Non-pigmented ciliary epithelial cell (primary cell): ENCODE measurements around the gene TMEM259.

Experiments
- DNase-seq: peaks from one replicate; pipeline ENCODE4 v3.0.0-alpha.2; 2010; ENCODE audit warnings: low read depth

Gene TMEM259

GRCh38 chr19:986083-986482, 34.8 kb downstream of the TMEM259 start:
- no peak for DNase-seq

- DNase-seq: no peak
Observed at GRCh38 chr19:984165-984967, 36.6 kb downstream of the TMEM259 start, which contains the start of gene WDR18. WDR18 (plus strand) TSS chr19:984345; CDS start chr19:984354, 9 bp downstream.

- no peak for DNase-seq
Observed at GRCh38 chr19:982567-983170, 38.3 kb downstream of the TMEM259 start.

GRCh38 chr19:980133-980998, 40.6 kb downstream of the TMEM259 start:
- no peak for DNase-seq

- DNase-seq: no peak
Observed at GRCh38 chr19:979318-979741, 41.6 kb downstream of the TMEM259 start.

GRCh38 chr19:977058-977464, 43.9 kb downstream of the TMEM259 start:
- DNase-seq: no peak

GRCh38 chr19:976476-976875, 44.4 kb downstream of the TMEM259 start:
- DNase-seq: no peak

GRCh38 chr19:974564-975257, 46.2 kb downstream of the TMEM259 start:
- no peak for DNase-seq

GRCh38 chr19:973726-974563, 47.0 kb downstream of the TMEM259 start:
- DNase-seq: no peak

- no peak for DNase-seq
Observed at GRCh38 chr19:972281-972680, 48.6 kb downstream of the TMEM259 start.

GRCh38 chr19:971795-972194, 49.1 kb downstream of the TMEM259 start:
- no peak for DNase-seq

- no peak for DNase-seq
Observed at GRCh38 chr19:970695-971094, 50.2 kb downstream of the TMEM259 start.

GRCh38 chr19:966485-967088, 54.3 kb downstream of the TMEM259 start:
- DNase-seq: no peak

GRCh38 chr19:964761-965694, 55.9 kb downstream of the TMEM259 start:
- no peak for DNase-seq

GRCh38 chr19:964116-964520, 56.8 kb downstream of the TMEM259 start:
- DNase-seq: no peak

GRCh38 chr19:963486-963951, 57.4 kb downstream of the TMEM259 start:
- no peak for DNase-seq

- no peak for DNase-seq
Observed at GRCh38 chr19:962683-963400, 58.1 kb downstream of the TMEM259 start.

- DNase-seq: no peak
Observed at GRCh38 chr19:961866-962620, 58.9 kb downstream of the TMEM259 start.
